Left kidney (tissue), 8 donors: Measurements from ENCODE around the gene SURF2. TPM values are rescaled to one million over a fixed set of nuclear protein-coding genes. Genes with fewer than 3 reads are reported as not detected.
"Not testable (repeated sequence)": the region's sequence is repeated elsewhere in the genome, so short reads cannot be mapped to it uniquely, and the experiment has no call there.

ENCODE experiments used
- DNase-seq: peaks from one replicate; pipeline ENCODE4 v3.0.0-alpha.2; 2013
- long read RNA-seq, 8 donors: transcript quantifications; one replicate each; lab custom pipeline, GENCODE V29; 2026
- polyA plus RNA-seq: library from polyadenylated mRNA; unstranded; fragments of 120-200 nt; gene quantifications from one replicate; pipeline ENCODE4 v1.2.1, GENCODE V29; 2013; ENCODE audit not compliant: insufficient read length

SURF2 gene
- polyA plus RNA-seq = 17.7 TPM
- long read RNA-seq, donor 1, transcript SURF2-201 (6 exons, 842 nt) = major isoform, 17 of 22 reads
- long read RNA-seq, donor 1, partial matches to known transcripts = 5 of 22 reads
- long read RNA-seq, donor 1, other reads (novel, unspliced or antisense) = 0 of 22 reads
- long read RNA-seq, donor 2, transcript SURF2-201 (6 exons, 842 nt) = major isoform, 13 of 74 reads
- long read RNA-seq, donor 2, partial matches to known transcripts = 61 of 74 reads
- long read RNA-seq, donor 2, other reads (novel, unspliced or antisense) = 0 of 74 reads
- long read RNA-seq, donor 3, transcript SURF2-201 (6 exons, 842 nt) = major isoform, 10 of 52 reads
- long read RNA-seq, donor 3, partial matches to known transcripts = 42 of 52 reads
- long read RNA-seq, donor 3, other reads (novel, unspliced or antisense) = 0 of 52 reads
- long read RNA-seq, donor 4, partial matches to known transcripts = 8 of 10 reads
- long read RNA-seq, donor 4, other reads (novel, unspliced or antisense) = 0 of 10 reads
- long read RNA-seq, donor 5, transcript SURF2-201 (6 exons, 842 nt) = major isoform, 23 of 91 reads
- long read RNA-seq, donor 5, partial matches to known transcripts = 0 of 91 reads
- long read RNA-seq, donor 5, other reads (novel, unspliced or antisense) = 68 of 91 reads
- long read RNA-seq, donor 6, transcript SURF2-201 (6 exons, 842 nt) = major isoform, 12 of 12 reads
- long read RNA-seq, donor 6, partial matches to known transcripts = 0 of 12 reads
- long read RNA-seq, donor 6, other reads (novel, unspliced or antisense) = 0 of 12 reads
- long read RNA-seq, donor 7, transcript SURF2-201 (6 exons, 842 nt) = major isoform, 20 of 94 reads
- long read RNA-seq, donor 7, partial matches to known transcripts = 74 of 94 reads
- long read RNA-seq, donor 7, other reads (novel, unspliced or antisense) = 0 of 94 reads
- long read RNA-seq, donor 8, transcript SURF2-201 (6 exons, 842 nt) = major isoform, 5 of 10 reads
- long read RNA-seq, donor 8, partial matches to known transcripts = 0 of 10 reads
- long read RNA-seq, donor 8, other reads (novel, unspliced or antisense) = 5 of 10 reads

DNA sequence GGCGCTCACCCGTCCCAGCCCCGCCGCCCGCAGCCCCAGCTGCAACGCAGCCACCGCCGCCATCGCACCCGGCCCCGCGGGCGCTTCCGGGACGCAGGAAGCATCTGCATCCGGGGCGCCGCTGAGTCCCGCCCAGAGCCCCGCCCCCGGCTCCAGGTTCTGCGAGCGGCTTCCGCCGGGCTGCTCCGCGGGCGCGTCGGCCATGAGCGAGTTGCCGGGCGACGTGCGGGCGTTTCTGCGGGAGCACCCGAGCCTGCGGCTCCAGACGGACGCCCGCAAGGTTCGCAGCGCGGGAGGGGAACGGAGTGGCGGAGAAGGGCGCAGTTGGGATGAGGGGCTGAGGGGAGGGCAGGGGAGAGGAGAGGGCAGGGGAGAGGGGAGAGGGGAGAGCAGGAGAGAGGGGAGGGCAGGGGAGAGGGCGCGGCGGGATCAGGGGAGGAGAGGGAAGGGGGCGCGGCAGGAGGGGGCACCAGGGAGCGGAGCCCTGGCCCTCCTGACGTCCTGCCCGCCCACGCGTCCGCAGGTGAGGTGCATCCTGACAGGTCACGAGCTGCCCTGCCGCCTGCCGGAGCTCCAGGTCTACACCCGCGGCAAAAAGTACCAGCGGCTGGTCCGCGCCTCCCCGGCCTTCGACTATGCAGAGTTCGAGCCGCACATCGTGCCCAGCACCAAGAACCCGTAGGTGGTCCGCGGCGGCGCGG is at the start of gene SURF2, which contains the start of gene SURF1:
TSS of gene SURF2 (plus strand) at position 160 of the 701 bp plus-strand sequence. CDS start at position 203, 43 bp downstream.
TSS of gene SURF1 (minus strand) at position 97 of the 701 bp plus-strand sequence. CDS start at position 63, 34 bp downstream.
- no peak for DNase-seq

DNA sequence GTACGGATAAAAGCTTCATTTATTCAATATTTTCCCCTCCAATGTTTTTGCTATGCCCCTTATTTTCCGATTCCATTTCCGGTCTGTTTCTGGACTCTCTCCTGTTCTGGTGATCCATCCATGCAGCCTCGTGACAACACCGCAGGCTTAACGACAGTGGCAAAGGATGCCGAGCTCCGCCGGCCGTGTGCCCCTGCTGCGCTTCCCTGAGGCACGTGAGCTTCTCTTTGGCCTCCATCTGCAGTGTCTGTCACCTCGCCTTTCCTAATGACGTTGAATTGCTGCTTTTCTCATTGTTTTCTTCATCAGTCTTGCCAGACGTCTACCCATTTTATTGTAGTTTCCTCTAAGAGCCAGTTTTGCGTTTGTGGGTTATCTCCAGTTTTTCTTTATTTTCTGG is 49.0 kb upstream of the SURF2 start:
- no peak for DNase-seq

DNA sequence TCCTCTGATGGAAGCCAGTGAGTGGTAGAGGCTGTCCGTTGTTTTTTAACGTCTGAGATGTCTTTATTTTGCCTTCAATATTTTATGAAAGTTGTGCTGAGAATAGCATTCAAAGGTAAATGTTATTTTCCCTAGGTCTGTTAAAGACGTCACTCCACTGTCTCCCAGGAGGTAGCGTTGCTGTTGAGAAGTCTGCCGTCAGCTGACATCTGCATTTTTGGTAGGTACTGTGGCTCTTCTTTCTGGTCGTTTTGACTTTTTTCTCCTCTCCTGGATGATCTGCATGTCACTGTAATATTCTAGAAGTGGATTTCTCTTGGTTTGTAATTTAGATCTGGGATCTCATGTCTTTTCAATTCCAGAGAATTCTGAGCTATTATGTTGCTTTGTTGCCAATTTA is 46.7 kb upstream of the SURF2 start:
- no peak for DNase-seq

DNA sequence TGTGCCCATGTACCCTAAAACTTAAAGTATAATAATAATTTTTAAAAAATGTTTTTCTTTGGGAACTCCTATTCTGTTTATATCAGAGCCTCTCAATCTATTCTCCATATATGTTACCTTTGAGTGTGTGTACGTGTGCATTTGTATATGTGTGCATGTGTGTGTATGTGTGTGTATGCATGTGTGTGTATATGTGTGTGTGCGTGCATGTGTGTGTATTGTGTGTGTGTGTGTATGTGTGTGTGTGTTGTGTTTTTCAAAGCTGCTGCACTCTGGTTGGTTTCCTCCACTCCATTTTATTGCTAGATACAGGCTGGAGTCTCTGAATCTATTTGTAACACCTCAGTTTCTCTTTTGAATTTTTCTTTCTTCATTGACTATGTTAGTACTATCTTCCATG is 40.4 kb upstream of the SURF2 start:
- no peak for DNase-seq

DNA sequence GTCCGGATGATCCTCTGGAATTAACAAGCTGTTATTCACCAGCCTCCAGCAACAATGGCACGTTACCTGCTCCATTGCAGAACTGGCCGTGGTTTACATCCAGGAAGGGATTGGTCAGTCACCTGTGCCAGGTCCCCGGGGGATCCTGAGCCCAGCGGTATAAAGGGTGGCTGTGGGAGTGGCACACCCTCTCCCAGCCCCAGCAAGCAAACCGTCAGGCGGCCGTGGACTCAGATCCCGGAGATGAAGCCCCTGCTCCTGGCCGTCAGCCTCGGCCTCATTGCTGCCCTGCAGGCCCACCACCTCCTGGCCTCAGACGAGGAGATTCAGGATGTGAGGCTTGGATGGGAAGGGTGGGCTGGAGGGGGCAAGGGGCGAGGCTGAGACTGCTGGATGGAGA is 38.8 kb upstream of the SURF2 start:
- DNase-seq = not testable (repeated sequence)

DNA sequence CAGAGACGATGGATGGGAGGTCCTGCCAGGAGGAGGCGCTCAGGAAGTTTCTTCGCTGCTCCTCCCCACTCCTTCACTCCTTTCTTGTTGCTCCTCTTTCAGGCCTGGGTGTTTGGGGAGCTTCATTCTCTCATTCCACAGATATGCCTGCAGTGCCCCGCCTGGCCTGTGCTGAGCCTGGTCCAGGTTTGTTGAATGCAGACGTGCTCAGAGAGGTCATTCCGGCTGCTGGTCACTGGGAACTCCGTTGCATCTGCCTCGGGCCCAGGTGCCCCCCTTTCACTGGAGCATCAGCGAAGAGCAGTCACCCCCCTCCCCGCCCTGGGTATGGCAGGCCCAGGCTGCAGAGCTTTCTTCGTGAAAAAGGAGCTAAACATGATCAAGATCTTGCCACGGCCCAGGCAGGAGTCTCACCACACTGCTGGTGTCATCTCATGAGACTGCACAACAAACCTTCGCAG is 35.9 kb upstream of the SURF2 start:
- DNase-seq = no peak

DNA sequence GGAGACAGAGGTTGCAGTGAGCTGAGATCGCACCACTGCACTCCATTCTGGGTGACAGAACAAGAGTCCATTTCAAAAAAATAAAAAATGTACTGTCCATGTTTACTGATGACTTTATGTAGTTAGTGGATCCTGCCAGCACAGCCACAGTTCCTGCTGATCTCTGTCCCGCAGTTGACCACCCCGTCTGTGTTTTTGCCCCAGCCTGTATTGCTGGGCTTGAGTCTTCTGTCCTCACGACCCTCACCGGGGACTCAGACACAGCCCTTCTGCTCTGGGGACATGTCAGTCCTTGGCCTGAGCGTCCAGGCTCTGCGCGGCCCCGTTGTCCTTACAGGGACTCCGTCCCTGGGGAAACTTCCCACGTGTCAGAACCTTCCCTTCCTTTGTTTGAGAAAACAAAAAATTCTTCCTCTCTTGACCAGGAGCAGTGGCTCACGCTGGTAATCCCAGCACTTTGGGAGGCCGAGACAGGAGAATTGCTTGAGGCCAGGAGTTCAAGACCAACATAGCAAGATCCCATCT is 34.9 kb upstream of the SURF2 start:
- DNase-seq = no peak

DNA sequence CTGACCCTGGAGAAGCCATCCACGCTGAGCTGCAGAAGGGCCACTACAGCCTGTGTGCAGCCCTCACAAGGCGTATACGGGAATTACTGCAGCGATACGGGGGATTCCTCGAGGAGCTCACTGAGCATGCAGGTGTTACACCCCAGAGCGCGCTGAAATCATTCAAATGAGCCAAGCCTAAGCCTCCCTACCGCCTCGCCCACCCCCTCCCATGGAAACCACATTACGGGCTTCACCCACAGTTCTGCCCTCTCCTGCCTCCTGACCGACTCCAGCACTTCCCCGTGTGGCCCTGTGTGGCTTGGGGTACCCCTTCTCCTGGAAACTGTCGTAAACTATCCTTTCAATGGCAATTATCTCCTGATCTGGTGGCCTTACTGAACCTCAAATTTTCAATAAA is 33.6 kb upstream of the SURF2 start:
- no peak for DNase-seq

DNA sequence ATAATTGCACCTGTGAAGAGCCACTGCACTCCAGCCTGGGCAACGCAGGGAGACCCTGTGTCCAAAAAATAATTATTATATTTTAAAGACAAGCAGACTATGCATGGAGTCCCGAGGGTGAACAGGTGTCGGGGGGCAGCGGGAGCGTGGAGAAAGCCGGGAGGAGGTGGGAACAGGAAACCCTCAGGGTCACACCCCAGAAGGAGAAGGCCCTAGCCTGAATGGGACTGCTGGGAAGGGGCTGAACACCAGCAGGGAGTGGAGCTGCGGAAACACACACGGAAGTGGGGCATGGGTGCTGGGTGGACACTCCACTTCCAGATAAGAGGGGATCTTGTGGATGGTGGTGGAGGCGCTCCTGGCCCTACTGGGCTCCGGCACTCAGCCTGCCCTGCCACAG is 33.1 kb upstream of the SURF2 start:
- no peak for DNase-seq

DNA sequence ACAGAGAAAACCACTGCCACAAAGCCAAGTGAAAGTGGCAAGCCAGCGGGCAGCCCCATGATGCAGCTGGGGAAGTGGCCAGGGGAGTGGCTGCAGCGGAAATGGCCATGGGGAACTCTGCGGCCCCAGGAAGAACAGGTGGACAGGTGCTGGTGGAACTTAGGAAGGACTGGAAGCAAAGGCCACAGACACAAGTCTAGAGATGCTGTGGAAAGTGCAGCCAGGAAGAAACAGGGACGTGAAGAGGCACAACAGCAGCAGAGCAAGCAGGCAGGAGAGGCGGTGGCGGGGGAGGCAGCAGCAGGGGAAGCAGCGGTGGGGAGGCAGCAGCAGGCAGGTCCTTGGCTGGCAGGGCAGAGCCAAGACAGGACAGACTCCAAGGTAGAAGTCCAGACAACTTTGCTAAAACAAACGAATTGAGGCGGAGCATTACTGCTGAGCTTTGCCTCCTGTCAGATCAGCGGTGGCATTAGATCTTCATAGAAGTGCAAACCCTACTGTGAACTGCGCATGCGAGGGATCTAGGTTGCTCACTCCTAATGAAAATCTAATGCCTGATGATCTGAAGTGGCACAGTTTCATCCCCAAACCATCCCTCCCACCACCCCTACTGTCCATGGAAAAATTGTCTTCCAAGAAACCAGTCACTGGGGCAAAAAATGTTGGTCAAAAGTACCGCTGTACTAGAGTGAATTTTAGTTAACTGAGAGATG is 32.2 kb upstream of the SURF2 start:
- DNase-seq = no peak

DNA sequence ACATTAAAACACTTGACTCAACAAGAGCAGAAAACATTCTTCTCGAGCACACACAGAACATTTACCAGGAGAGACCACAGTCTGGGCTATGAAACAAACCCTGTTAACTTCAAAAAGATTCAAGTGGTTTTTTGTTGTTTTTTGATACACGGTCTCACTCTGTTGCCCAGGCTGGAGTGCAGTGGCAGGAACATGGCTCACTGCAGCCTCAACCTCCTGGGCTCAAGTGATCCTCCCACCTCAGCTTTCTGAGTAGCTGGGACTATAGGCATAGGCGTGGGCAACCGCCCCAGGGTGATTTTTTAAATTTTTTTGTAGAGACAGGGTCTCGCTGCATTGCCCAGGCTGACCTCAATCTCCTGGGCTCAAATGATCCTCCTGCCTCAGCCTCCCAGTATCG is 29.3 kb upstream of the SURF2 start:
- not testable (repeated sequence) for DNase-seq

DNA sequence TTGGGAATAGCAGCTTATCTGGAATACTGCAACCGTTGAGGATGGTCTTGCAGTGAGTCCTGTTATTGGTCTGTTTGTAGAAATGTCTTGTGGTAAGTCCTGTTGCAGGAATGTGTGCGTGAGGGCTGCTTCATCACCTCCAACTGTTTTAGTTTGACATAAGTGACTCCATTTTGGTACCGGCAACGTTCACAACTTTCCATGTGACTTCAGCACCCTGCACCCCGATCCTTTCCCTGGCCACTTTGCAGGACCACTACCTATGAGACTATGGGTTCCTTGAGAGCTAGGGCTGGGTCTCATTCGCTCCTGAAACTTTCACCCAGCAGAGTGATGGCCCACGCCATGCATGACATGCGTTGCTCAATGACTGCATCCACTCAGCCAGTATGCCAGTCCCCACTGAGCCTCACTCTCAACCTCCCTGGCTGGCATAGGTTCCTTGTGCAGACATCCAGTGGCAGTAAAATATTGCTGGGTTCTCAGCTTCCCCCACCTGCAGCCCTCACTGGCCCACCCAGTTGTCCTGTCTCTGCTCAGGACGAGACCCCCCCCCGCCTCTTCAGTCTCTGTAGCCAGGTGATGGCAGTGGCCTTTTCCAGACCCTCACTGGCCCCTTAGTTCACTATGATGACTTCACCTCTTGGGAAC is 28.4 kb upstream of the SURF2 start:
- DNase-seq = no peak

DNA sequence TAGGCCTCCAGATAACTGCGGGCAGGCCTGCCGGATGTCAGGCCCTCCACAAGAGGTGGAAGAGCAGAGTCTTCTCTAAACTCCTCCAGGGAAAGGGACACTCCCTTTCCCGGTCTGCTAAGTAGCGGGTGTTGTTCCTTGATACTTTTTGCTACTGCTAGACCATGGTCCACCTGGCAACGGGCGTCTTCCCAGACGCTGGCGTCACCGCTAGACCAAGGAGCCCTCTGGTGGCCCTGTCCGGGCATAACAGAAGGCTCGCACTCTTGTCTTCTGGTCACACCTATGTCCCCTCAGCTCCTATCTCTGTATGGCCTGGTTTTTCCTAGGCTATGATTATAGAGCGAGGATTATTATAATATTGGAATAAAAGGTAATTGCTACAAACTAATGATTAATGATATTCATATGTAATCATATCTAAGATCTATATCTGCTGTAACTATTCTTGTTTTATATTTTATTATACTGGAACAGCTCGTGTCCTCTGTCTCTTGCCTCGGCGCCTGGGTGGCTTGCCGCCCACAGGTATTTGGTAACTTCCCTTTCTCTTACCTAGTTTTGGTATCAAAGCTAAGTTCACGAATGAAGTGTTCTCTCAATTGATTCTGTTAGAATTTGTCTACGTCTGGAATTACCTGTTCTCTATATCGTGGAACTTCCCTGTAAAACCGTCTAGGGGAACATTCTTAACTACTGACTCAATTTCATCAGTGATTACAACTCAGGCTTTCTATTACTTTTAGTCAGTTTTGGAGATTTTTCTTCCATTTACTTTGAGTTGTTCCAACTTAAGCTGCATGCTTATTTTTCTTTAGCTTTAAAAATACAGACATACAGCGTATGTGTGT is 26.8 kb upstream of the SURF2 start:
- DNase-seq = not testable (repeated sequence)

DNA sequence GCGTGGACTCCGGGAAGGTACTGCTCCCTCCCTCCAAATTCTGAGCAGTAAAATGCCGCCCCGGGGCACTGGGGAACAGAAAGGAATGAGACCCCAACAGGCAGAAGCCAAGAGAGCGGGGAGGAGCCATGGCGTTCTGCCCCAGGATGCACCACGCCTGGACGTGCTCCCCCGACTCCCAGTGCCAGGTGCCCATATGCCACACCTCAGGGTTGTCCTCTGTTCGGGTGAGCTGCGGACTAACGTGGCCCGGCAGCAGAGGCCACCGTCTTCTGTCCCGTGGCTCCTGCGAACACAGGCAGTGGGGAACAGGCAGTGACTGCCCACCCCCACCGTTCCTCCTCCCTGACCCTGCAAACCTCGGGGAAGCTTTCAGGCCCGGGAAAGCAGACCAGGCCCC is 25.1 kb upstream of the SURF2 start:
- DNase-seq = no peak

DNA sequence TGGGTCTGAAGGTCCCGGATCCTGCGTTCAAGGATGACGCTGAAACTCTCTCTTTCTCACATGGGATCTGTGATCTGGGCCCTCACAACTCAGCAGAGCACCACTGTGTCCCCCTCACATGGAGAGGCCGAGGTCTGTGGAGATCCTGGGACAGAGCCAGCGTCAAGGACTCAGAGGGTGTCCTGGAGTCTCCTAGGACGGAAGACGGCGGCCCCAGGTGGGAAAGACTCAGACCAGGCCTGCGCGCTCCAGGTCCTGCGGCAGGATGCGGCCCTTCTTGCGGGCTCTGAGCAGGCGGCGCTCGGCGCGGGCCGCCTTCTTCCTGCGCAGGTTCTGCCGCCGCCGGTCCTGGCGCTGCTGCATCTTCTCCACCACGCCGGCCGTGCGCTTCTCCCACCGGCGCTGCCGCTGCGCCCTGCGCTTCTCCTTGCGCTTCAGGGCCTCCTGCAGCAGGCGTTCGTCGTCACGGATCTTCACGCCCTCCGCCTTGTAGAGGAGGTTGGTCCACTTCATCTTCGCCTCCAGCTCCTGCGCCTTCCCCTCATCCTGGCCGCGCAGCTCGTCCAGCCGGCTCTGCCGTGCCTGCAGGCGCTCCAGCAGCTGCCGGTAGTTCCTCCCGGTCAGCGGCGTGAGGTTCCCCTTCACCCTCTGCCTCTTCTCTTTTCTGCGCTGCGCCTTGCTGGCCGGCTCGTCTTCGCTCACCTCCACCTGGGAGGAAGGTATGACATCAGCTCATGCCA is 24.5 kb upstream of the SURF2 start:
- no peak for DNase-seq

DNA sequence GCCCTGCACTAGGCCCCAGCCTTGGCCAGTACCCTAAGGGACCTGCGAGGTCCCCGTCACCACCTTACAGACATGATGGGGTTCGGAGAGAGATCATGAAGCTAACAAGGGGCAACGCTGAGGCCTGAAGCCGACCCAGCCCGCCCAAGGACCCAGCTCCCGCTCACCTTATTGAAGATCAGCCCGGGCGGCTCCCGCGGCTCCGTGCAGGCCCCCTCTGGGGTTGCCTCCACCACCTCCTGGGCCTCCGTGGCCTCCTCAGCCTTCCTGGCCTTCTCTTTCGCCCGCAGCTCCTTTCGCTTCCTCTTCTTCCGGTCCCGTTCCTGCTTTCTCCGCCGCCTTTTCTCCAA is 24.0 kb upstream of the SURF2 start:
- DNase-seq = no peak

DNA sequence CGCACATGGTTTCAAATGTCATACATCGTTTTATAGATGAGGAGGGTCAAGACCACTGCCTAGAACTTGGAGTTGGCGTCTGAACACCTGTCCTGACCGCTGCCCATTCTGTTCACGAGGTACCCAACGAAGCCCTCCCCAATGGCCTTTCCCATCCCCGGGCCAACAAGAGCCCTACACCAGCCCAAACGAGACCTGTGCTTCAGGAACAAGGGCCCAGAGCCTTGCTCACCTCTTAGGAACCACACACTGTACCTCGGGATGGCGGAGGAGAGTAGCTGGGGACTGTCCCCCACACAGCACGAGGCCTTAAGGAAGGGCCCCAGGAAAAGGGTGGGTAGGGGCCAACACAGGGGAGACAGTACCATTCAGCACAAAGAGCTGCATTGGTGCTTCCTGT is 23.3 kb upstream of the SURF2 start:
- DNase-seq = no peak

DNA sequence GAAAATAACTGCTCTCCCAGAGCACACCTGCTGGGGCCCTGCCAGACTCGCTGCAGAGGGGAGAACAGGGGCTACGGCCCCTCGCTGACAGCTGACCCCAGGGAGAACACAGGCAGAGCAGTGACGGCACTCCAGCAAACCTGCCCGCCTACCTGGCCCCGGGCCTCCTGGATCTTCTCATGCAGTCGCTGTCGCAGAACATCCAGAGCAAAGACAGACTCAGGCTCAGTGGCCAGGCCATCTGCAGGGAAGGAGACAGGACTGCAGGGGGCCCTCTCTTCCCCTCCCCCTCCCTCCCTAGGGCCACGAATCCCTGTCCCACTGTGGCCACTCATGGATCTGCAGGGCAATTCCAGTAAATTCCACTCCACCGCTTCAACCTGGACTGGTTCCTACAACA is 22.8 kb upstream of the SURF2 start:
- DNase-seq = no peak

DNA sequence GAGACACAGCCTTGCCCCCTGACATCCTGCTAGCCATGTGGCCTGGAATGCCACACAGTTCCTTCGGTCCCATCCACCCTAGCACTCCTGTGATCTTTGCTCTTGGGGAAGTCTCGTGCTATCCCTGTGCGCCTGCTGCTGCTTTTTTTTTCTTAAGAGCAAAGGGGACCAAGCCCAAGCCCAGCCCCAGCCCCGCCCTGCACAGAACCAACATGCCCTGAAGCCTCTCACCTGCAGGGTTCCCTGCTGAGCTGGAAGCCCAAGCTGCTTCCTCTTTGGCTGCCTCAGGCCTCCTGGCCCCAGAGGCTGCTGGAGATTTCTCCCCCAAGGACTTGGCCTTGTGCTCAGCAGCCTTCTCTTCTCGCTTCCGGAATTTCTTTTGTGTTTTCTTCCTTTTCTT is 22.2 kb upstream of the SURF2 start:
- DNase-seq = no peak
